Fibroblast of skin of back (primary cell): ENCODE data around the gene KCNE1.
"Not testable (repeated sequence)": the region's sequence is repeated elsewhere in the genome, so short reads cannot be mapped to it uniquely, and the experiment has no call there.

Experiments
- DNase-seq: peaks from one replicate; pipeline ENCODE4 v3.0.0-alpha.2; 2013

KCNE1 gene

DNA sequence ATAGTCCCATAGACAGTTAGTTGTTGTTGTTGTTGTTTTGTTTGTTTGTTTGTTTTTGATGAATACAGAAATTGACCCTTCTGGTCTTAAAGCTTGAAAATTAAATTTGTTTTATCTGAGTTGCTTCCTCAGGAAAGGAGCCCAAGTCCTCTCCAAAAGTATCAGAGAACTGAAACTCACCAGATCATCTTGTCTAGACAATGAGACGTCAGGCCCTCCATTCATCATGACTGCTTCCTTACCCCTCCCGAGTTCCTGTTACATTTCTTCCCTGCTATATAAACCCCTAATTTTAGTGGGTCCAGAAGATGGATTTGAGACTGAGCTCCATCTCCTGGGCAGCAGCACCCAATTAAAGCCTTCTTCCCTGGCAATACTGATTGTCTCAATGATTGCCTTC lies 105.3 kb downstream of the KCNE1 start:
- not testable (repeated sequence) for DNase-seq

DNA sequence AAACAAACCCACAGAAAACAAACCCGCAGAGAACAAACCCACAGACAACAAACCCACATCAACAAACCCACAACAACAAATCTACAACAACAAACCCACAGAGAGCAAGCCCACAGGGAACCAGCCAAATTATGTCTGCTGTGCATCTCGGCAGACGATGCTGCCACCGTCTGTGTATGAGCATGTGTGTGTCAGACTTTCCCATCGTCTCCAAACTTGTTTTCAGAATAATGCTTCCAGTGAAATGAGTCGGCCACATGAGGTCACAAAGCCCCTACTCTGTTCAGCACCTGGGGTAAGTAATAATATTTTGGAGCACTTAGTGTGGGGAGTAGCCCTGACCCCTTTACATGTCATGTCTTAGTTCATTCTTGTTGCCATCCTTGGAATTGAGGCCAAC lies 105.9 kb downstream of the KCNE1 start:
- DNase-seq: not testable (repeated sequence)

DNA sequence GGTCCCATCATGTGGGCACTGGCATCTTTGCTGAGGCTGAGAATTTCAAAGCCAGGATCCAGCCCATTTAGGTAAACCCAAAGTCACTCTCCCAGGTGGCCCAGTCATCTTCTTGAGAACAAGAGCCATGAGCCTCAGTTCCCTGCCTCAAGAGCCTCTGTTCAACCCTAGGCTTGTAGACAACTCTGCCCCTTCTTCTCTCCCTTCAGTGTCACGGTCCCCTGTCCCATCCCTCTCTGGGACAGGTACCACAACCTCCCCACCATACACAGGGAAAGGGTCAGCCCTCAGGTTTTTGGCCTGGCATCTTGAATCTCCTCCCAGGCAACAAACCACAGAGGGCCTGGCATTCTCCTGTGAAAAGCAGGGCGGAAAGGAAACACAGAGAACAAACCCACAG lies 106.3 kb downstream of the KCNE1 start:
- DNase-seq: not testable (repeated sequence)

DNA sequence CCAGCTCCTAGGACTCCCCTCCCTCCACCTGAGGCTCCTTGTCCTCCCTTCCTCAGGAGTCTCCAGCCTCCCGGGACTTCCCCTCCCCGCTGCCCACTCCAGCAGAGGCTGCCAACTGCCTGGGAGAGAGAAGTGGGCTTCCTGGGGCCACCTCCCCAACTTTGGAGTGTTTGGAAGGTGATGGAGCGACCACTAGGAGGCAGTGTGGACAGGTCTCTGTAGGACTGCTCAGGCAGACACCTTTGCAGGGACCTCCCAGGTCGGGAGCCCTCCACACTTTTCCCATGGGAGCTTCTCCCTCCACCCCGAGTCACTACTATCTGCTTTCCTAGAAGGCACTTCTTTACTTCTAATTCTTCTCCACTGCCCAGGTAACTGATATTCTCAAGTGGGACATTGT lies 107.3 kb downstream of the KCNE1 start:
- DNase-seq: not testable (repeated sequence)

DNA sequence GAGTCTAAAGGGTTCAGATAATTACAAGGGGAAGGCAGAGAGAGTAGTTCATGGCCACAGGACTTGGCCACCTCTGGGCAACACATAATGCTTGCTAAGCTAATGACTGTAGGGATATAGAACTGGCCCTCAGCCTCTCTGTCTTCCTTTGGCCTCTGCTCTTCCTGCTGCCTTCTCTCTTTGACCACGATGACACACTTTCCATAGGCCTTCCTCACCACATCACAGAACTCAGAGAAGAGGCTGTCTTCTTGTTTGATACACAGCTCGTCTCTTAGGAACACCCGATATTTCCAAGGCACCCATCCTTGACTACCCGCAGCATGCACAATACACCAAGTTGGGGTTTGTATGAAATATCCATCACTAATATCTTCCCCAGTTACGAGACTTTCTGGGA lies 111.5 kb downstream of the KCNE1 start:
- DNase-seq: not testable (repeated sequence)
